ES-I3 (cell line): ENCODE results near the gene HHAT.

Source experiments
- H3K36me3 ChIP-seq: 2 replicates; pipeline ENCODE4 v1.6.1; 2013; ENCODE audit warnings: mild to moderate bottlenecking, low read length, control low read depth, moderate library complexity; ENCODE audit not compliant: insufficient read depth
- H3K4me1 ChIP-seq: 2 replicates; pipeline ENCODE4 v1.6.1; 2013; ENCODE audit warnings: mild to moderate bottlenecking, control low read depth, low read length; ENCODE audit not compliant: insufficient read depth
- H3K9ac ChIP-seq: 2 replicates; pipeline ENCODE4 v1.6.1; 2013; ENCODE audit warnings: low read depth, mild to moderate bottlenecking, low read length, moderate library complexity
- H3K9me3 ChIP-seq: 2 replicates; pipeline ENCODE4 v1.6.1; 2013; ENCODE audit warnings: mild to moderate bottlenecking, low read length, moderate library complexity; ENCODE audit not compliant: control insufficient read depth, insufficient read depth

Gene HHAT

DNA sequence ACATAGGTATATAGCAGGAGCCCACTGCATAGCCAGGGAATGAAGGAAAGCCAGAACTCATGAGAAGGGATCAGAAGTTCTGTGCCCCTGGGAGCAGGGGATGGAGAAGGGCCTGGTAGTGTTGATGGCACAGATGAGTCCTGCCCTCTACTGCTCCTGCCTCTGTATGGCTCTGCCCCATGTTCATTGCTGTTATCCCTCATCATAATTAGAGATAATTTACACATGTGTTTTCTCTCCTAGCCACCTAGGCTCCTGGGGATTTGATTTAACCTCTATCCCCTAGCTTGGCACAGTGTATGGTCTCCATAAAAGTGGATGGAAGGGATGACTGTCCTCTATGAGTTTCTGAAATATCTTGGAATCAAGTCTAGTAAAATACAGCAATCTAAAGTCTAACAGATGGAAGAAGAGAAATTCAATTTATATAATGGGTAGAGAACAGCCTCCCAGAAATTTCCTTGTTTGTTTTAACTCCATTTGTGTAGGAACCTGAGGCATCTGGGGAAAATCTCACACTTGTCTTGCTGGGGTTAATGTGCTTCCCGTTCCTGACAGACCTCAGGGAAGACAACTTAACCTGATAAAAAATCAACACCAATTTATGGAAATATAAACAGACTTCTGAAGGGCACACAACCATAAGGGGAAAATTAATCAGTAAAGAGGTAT lies 393.8 kb downstream of the HHAT start:
- Histone ChIP-seq H3K36me3 (no peaks in the 10 kb centered on the region), H3K9ac (no peak overlapping the region), H3K9me3 (no peaks in the 10 kb centered on the region), H3K4me1 (no peaks in the 10 kb centered on the region)

DNA sequence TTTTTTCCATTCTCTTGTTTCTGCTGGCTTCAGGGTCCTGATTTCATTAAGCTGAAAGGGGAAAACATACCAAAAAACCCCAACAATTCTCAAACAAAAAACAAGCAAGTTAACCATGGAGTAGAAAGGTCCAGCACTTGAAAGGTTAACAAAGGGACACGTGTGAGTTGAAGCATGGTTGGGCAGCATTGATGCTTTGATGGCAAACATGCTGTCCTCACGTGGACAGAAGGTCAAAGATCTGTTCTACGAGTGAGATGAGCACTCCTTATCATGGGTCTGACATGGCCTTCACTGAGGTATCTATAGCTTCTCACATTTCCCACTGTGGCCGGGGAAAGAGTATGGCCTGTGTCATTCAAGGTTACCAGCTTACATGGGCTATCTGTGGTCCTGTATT lies 394.9 kb downstream of the HHAT start:
- Histone ChIP-seq H3K9ac (no peak overlapping the region), H3K4me1 (no peaks in the 10 kb centered on the region), H3K36me3 (no peaks in the 10 kb centered on the region), H3K9me3 (no peaks in the 10 kb centered on the region)

DNA sequence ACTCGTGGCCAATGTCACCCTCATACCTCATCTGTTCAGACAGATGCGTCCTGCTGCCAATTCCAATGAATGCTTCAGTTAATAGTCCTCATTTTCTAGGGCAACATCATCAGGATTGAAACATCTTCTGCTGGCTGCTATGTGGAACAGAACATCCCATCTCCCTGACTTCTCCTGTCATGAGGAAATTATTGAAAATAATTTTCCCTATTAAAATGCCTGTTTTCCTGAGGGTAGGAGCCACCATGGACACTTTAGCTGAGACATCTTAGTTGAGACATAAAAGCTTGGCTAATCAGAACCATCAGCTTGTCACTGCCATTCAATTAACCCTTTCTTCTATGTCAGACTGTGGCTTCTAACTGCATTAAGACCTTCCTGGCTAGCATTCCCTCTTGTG lies 396.1 kb downstream of the HHAT start:
- H3K9ac ChIP-seq, result no peak overlapping the region
- H3K36me3 ChIP-seq, result no peaks in the 10 kb centered on the region
- H3K9me3 ChIP-seq, result no peaks in the 10 kb centered on the region
- H3K4me1 ChIP-seq, result 0 out of 2 replicates have a peak, but pooled peaks cover under 1% of the 10 kb centered on the region
